HEK293T (cell line): ENCODE results near the gene SNRPN.

Experiments used
- BHLHE40 ChIP-seq: fragments of 450-650 bp; IDR thresholded peaks from 2 replicates; pipeline ENCODE4 v1.6.1; 2016; ENCODE audit warnings: mild to moderate bottlenecking, moderate library complexity, borderline replicate concordance
- ELF4 ChIP-seq: fragments of 450-650 bp; IDR thresholded peaks from 2 replicates; pipeline ENCODE4 v1.6.1; 2017; ENCODE audit warnings: antibody characterized with exemption
- FOXA1 ChIP-seq: fragments of 450-650 bp; IDR thresholded peaks from 2 replicates; pipeline ENCODE4 v1.6.1; 2016; ENCODE audit warnings: mild to moderate bottlenecking
- FOXK2 ChIP-seq: fragments of 450-650 bp; IDR thresholded peaks from 2 replicates; pipeline ENCODE4 v1.6.1; 2016; ENCODE audit warnings: mild to moderate bottlenecking
- FOXM1 ChIP-seq: fragments of 450-650 bp; IDR thresholded peaks from 2 replicates; pipeline ENCODE4 v1.6.1; 2017; ENCODE audit warnings: mild to moderate bottlenecking, borderline replicate concordance
- HDGF ChIP-seq: fragments of 450-650 bp; IDR thresholded peaks from 2 replicates; pipeline ENCODE4 v1.6.1; 2017; ENCODE audit warnings: antibody characterized with exemption, borderline replicate concordance
- L3MBTL2 ChIP-seq: fragments of 450-650 bp; conservative IDR thresholded peaks from 2 replicates; pipeline ENCODE4 v1.6.1; 2016; ENCODE audit warnings: mild to moderate bottlenecking
- NFRKB ChIP-seq: fragments of 450-650 bp; IDR thresholded peaks from 2 replicates; pipeline ENCODE4 v1.6.1; 2016; ENCODE audit warnings: mild to moderate bottlenecking, moderate library complexity
- SP1 ChIP-seq: fragments of 450-650 bp; IDR thresholded peaks from 2 replicates; pipeline ENCODE4 v1.6.1; 2017
- SUZ12 ChIP-seq: fragments of 450-650 bp; IDR thresholded peaks from 2 replicates; pipeline ENCODE4 v1.6.1; 2016; ENCODE audit warnings: mild to moderate bottlenecking
- TARDBP ChIP-seq: fragments of 450-650 bp; IDR thresholded peaks from 2 replicates; pipeline ENCODE4 v1.6.1; 2016
- TF ChIP-seq, protein P1 (sequence below): fragments of 450-650 bp; IDR thresholded peaks from 2 replicates; pipeline ENCODE4 v1.6.1; 2016

DNA sequence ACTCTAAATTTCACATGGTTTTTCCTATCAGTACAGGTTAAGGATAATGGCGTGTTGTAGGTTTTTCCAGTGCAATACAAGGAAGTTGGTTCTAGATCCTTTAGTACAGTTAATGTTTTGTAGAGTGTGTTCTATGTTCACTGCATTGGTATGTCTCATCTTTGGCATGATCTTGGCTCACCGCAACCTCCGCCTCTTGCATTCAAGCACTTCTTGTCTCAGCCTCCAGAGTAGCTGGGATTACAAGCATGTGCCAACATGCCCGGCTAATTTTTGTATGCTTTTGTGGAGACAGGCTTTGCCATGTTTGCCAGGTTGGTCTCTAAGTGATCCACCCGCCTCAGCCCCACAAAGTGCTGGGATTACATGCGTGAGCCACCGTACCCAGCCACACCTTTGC, 30.4 kb downstream of the SNRPN start:
- TF ChIP-seq SP1 (no peak), ELF4 (no peak), BHLHE40 (no peak), NFRKB (no peak), FOXK2 (no peak), HDGF (no peak), FOXM1 (no peak), TARDBP (no peak), SUZ12 (no peak), FOXA1 (no peak), L3MBTL2 (no peak)
- TF ChIP-seq, protein P1, sequence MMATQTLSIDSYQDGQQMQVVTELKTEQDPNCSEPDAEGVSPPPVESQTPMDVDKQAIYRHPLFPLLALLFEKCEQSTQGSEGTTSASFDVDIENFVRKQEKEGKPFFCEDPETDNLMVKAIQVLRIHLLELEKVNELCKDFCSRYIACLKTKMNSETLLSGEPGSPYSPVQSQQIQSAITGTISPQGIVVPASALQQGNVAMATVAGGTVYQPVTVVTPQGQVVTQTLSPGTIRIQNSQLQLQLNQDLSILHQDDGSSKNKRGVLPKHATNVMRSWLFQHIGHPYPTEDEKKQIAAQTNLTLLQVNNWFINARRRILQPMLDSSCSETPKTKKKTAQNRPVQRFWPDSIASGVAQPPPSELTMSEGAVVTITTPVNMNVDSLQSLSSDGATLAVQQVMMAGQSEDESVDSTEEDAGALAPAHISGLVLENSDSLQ = no peak
